ENCODE data around the gene AFAP1. TPM values are rescaled to one million over a fixed set of nuclear protein-coding genes. Genes with fewer than 3 reads are reported as not detected.
A peak's percentile ranks its signal among the peaks of the same experiment; 100 is the strongest.

The AFAP1 gene
- total and polyA plus RNA-seq, 2 of the 4 experiments (the other 2 are of a cell fraction): 48.2 to 80.9 TPM

DNA sequence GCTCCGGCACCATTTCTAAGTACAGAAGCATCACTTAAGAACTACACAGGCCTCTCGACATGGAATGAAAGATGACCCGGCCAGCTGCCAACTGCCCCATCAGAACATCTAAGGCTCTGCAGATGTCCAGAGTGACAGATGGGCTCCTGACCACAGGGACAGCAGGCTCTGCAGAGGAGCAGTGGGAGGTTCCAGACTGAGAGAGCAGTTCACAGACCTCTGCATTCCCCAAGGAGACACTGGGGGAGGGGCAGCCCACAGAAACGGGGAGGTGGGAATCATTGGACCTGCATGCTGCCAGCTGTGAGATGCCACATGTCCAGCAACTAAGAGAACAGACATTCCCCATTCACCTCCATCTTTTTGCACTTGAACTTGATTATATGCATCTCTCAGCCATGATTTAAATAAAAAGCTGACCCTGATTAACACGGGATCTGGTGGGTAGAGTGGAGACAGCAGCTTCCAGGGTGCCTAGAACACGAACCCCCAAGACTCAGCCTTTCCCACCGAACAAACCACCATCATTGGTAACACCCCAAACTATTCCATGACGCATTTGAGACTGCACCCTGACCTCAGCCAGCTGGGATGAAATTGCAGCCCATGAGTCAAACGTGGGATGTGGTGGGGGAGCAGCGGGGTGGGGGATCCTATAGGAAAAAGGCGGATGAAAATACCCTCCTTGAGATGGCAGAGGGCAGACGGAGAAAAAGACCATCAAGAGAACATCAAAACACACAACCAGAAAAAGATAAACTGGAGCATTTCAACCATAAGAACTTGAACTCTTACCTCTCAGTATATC, 47.2 kb downstream of the AFAP1 start:
- Histone ChIP-seq H3K9me1 (ENCODE audit: insufficient read depth, low read length) (peaks cover 13% of the 10 kb centered on the region), H2BK5ac (ENCODE audit: low read depth, low read length, poor library complexity, severe bottlenecking) (peak overlapping the region; percentile 97), H2BK120ac (ENCODE audit: low read depth, low read length) (peak overlapping the region; percentile 93), H3K18ac (ENCODE audit: low read depth, low read length) (peak overlapping the region; percentile 87), H3K4me1 (ENCODE audit: control insufficient read depth, insufficient read depth, low read length) (peaks cover 19% of the 10 kb centered on the region), H3K23ac (ENCODE audit: low read depth, low read length) (peak overlapping the region; percentile 65; the same call in 1 of the 2 replicates), H4K8ac (ENCODE audit: low read depth in 2 of 2, low read length in 2 of 2) (peak overlapping the region; percentile 6 to 86), H2BK20ac (ENCODE audit: low read depth, low read length) (peak overlapping the region; percentile 89), H3K56ac (ENCODE audit: extremely low read depth, insufficient read depth, low read length) (peak overlapping the region; percentile 54), H3K4me3 (ENCODE audit: insufficient read depth, low read depth, low read length) (no peak overlapping the region), H3K36me3 (ENCODE audit: control insufficient read depth, insufficient read depth, low read length) (peaks cover 10% of the 10 kb centered on the region), H4K5ac (ENCODE audit: low read depth, low read length) (peak overlapping the region; percentile 71), H2BK15ac (ENCODE audit: low read depth, low read length) (peak overlapping the region; percentile 13), H4K91ac (ENCODE audit: insufficient read depth, low read depth, low read length) (peak overlapping the region; percentile 76), H2AK5ac (ENCODE audit: low read depth, low read length) (peak overlapping the region; percentile 85), H3K14ac (replicated peaks; ENCODE audit: low read depth, low read length) (peak overlapping the region; percentile 65), H2AFZ (replicated peaks; ENCODE audit: low read length, poor library complexity) (peak overlapping the region; percentile 24), H4K20me1 (ENCODE audit: insufficient read depth, low read length) (peaks cover 36% of the 10 kb centered on the region), H3K9ac (ENCODE audit: low read depth, low read length) (peak overlapping the region; percentile 16; the same call in 1 of the 2 replicates), H3K9me3 (ENCODE audit: control insufficient read depth, insufficient read depth, low read length) (peaks cover 5% of the 10 kb centered on the region; the same call in 1 of the 2 replicates), H3K27ac (ENCODE audit: insufficient read depth, low read length) (peak overlapping the region; percentile 80), H3K27me3 (ENCODE audit: control insufficient read depth, insufficient read depth, low read length) (no peaks in the 10 kb centered on the region), H3K4ac (ENCODE audit: low read depth, low read length) (peak overlapping the region; percentile 83), H3K79me1 (ENCODE audit: low read depth in 1 of 2, low read length in 2 of 2) (peaks cover 7 to 63% of the 10 kb centered on the region in 2 experiments; a peak in 3 of 4 replicates), H3K4me2 (ENCODE audit: low read depth, low read length) (peak overlapping the region; percentile 54), H2AK9ac (replicated peaks; ENCODE audit: low read depth, low read length, poor library complexity) (peak overlapping the region; percentile 47)
- in situ Hi-C loops (cut with MboI; ENCODE audit: low sequenced_read_pairs): no loop called here
- ChIA-PET CTCF (no interaction called here), POLR2A (ENCODE audit: unreplicated experiment) (no interaction called here)
- intact Hi-C loops (cut with micrococcal nuclease): no loop called here
- dilution Hi-C loops (cut with HindIII; ENCODE audit: low sequenced_read_pairs, unreplicated experiment): no loop called here
- WGBS, 2 experiments (ENCODE audit: extremely low coverage in 2 of 2, insufficient read length in 1 of 2): no CpG with 5 or more reads among the region's 12 CpGs
- peak; percentile 98 for DNase-seq
- peak; percentile 69 for ATAC-seq (ENCODE audit: low read depth)
- BruUV-seq (replicated peaks): TSS peak; percentile 4
- TF ChIP-seq RFX5 (IDR thresholded peaks at IDR 0.05; ENCODE audit: low read depth, low read length): no peak
- no peak for TF ChIP-seq MAFK (IDR thresholded peaks at IDR 0.05; ENCODE audit: low read depth, low read length)
- TF ChIP-seq MXI1 (IDR thresholded peaks at IDR 0.05; ENCODE audit: borderline replicate concordance, low read depth, low read length): 0 out of 2 replicates have a peak, but pooled peaks have one; percentile 17
- TF ChIP-seq MAZ (IDR thresholded peaks at IDR 0.05; ENCODE audit: borderline replicate concordance, low read depth, low read length): peak; percentile 81
- peak; percentile 18; the same call in 1 of the 2 replicates for TF ChIP-seq RAD21 (IDR thresholded peaks at IDR 0.05; ENCODE audit: low read length)
- peak; percentile 16; the same call in 1 of the 2 replicates for TF ChIP-seq SMC3 (IDR thresholded peaks at IDR 0.05; ENCODE audit: low read depth, low read length)
- no peak for TF ChIP-seq RCOR1 (IDR thresholded peaks at IDR 0.05; ENCODE audit: insufficient replicate concordance, low read length)
- TF ChIP-seq, protein P1, sequence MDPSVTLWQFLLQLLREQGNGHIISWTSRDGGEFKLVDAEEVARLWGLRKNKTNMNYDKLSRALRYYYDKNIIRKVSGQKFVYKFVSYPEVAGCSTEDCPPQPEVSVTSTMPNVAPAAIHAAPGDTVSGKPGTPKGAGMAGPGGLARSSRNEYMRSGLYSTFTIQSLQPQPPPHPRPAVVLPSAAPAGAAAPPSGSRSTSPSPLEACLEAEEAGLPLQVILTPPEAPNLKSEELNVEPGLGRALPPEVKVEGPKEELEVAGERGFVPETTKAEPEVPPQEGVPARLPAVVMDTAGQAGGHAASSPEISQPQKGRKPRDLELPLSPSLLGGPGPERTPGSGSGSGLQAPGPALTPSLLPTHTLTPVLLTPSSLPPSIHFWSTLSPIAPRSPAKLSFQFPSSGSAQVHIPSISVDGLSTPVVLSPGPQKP (IDR thresholded peaks at IDR 0.05; ENCODE audit: borderline replicate concordance, low read depth, low read length): no peak
- TF ChIP-seq CEBPB (IDR thresholded peaks at IDR 0.05; ENCODE audit: low read depth, low read length): peak; percentile 69
- TF ChIP-seq BHLHE40 (IDR thresholded peaks at IDR 0.05; ENCODE audit: low read depth, low read length): no peak; the same call in none of the 2 replicates
- TF ChIP-seq, protein P2, sequence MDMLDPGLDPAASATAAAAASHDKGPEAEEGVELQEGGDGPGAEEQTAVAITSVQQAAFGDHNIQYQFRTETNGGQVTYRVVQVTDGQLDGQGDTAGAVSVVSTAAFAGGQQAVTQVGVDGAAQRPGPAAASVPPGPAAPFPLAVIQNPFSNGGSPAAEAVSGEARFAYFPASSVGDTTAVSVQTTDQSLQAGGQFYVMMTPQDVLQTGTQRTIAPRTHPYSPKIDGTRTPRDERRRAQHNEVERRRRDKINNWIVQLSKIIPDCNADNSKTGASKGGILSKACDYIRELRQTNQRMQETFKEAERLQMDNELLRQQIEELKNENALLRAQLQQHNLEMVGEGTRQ (IDR thresholded peaks at IDR 0.05; ENCODE audit: low read depth, low read length): no peak
- TF ChIP-seq FOS (IDR thresholded peaks at IDR 0.05; ENCODE audit: low read depth, low read length): peak; percentile 91
- TF ChIP-seq NFE2L2 (IDR thresholded peaks at IDR 0.05; ENCODE audit: low read depth, low read length): peak; percentile 53; the same call in 1 of the 2 replicates
- TF ChIP-seq CHD1 (IDR thresholded peaks at IDR 0.05; ENCODE audit: low read depth, low read length): no peak
- peak; percentile 58; the same call in 1 of the 2 replicates for TF ChIP-seq POLR2A (IDR thresholded peaks at IDR 0.05; ENCODE audit: low read depth, low read length)

Measured in IMR-90 (cell line).